Stomach smooth muscle (tissue), 2 donors: Measurements from ENCODE around the gene TMC5.

Source experiments
- H3K27ac ChIP-seq: one replicate; pipeline ENCODE4 v1.7.0; 2013; ENCODE audit warnings: mild to moderate bottlenecking, low read length, inconsistent platforms
- H3K27me3 ChIP-seq, 2 donors: one replicate each; pipeline ENCODE4 v1.7.0; 2013; ENCODE audit warnings: low read length in 2 of 2; ENCODE audit not compliant: insufficient read depth in 2 of 2, control insufficient read depth in 1 of 2
- H3K36me3 ChIP-seq, 2 donors: one replicate each; pipeline ENCODE4 v1.7.0; 2013; ENCODE audit warnings: low read length in 2 of 2; ENCODE audit not compliant: control insufficient read depth in 2 of 2, insufficient read depth in 2 of 2
- H3K4me1 ChIP-seq: one replicate; pipeline ENCODE4 v1.7.0; 2013; ENCODE audit warnings: low read length; ENCODE audit not compliant: control insufficient read depth, insufficient read depth
- H3K4me3 ChIP-seq, 2 donors: one replicate each; pipeline ENCODE4 v1.7.0; 2013; ENCODE audit warnings: low read length in 2 of 2
- H3K9ac ChIP-seq, 2 donors: one replicate each; pipeline ENCODE4 v1.7.0; 2013; ENCODE audit warnings: low read length in 2 of 2, mild to moderate bottlenecking in 1 of 2
- H3K9me3 ChIP-seq, 2 donors: one replicate each; pipeline ENCODE4 v1.7.0; 2013; ENCODE audit warnings: low read length in 2 of 2; ENCODE audit not compliant: control insufficient read depth in 2 of 2
- donor health status: healthy.
- donor health status: Pancreatic carcinoma.

The TMC5 gene

DNA sequence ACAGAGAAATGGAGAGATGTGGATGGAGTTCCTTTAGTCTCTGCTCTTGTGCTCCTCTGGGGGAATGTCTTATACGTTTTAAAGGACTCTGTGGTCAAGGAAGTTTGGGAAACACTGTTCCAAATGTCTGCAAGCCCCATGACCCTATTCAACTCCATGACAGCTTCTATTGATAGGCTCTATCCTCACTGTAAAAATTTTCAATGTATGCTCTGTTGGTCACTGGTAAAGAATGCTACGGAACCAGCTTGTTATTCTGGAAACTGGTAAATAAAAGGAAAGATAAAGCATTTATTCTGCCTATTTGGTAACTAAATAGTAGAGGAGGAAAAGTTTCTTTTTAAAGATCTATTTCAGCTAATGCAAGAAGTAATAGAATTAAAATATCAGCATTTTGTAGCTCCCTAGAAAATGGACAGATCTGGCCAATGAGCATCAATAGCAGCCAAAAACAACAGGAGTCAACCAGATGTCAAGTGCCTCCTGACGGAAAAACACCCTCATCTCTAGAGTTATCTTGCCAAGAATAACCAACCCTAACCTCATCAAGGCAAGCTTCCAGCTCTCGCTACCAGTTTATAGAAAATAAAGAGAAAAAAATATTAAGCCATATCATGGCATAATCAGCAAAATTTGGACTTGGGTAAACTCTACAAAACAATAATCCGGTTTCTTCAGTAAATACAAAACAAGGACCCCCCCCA lies 88.1 kb downstream of the TMC5 start:
- Histone ChIP-seq H3K4me3 (no peak overlapping the region), H3K9me3 (no peaks in the 10 kb centered on the region), H3K27me3 (no peaks in the 10 kb centered on the region), H3K27ac (no peak overlapping the region), H3K36me3 (peaks cover 41 to 57% of the 10 kb centered on the region in 2 donors), H3K4me1 (no peaks in the 10 kb centered on the region), H3K9ac (no peak overlapping the region)

DNA sequence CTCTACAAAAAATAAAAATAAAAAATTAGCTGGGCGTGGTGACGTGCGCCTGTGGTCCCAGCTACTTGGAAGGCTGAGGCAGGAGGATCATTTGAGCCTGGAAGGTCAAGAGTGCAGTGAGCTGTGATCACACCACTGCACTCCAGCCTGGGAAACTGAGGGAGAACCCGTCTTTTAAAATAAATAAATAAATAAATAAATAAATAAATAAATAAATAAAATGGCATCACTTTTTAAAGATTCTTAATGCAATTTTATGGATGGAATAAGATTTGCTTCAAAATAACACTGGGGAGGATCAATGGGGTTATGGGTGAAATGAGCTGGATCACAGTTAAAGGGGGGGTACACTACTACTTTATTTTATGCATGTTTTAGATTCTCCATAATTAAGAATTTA lies 89.3 kb downstream of the TMC5 start:
- Histone ChIP-seq H3K36me3 (peaks cover 37 to 51% of the 10 kb centered on the region in 2 donors), H3K9me3 (no peaks in the 10 kb centered on the region), H3K4me1 (no peaks in the 10 kb centered on the region)

GRCh38 chr16:19507867-19508266 lies 90.2 kb downstream of the TMC5 start:
- Histone ChIP-seq H3K27ac (no peak overlapping the region), H3K4me1 (no peaks in the 10 kb centered on the region), H3K36me3 (peaks cover 29 to 43% of the 10 kb centered on the region in 2 donors), H3K27me3 (no peaks in the 10 kb centered on the region), H3K9me3 (no peaks in the 10 kb centered on the region), H3K4me3 (no peak overlapping the region), H3K9ac (no peak overlapping the region)

More for the DNA sequence above, 89.3 kb downstream of the TMC5 start:
- H3K27me3 ChIP-seq = no peaks in the 10 kb centered on the region
- H3K4me3 ChIP-seq = no peak overlapping the region
- H3K27ac ChIP-seq = no peak overlapping the region
- no peak overlapping the region for H3K9ac ChIP-seq

GRCh38 chr16:19512297-19512696 lies 94.6 kb downstream of the TMC5 start:
- H3K36me3 ChIP-seq = peaks cover 17 to 33% of the 10 kb centered on the region in 2 donors
- no peak overlapping the region for H3K9ac ChIP-seq
- H3K4me3 ChIP-seq = no peak overlapping the region
- H3K27ac ChIP-seq = no peak overlapping the region
- H3K4me1 ChIP-seq = no peaks in the 10 kb centered on the region
- H3K9me3 ChIP-seq = no peaks in the 10 kb centered on the region
- H3K27me3 ChIP-seq = no peaks in the 10 kb centered on the region

DNA sequence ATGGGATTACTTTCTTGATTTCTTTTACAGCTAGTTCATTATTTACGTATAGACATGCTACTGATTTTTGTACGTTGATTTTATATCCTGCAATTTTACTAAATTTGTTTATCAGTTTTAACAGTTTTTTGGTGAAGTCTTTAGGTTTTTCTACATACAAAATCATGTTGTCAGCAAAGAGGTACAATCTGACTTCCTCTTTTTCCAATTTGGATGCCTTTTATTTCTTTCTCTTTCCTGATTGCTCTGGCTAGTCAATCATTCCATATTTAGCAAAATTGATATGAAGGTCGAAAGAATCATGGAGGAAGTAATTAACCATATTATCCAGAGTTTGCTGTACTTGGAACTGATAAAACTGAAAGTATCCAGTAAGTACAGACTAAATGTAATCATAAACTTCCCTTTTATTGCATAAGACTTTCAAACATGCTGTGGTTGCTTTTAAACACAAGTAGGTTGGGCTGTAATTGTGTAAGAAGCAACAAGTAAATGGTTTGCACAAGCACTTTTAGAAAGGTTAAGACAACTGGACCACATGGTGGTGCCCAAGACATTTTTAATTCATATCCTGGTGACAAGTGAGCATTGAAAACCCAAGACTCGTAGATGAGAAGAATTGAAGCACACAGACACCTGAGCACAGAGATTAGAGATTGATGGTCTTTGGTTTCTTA lies 95.8 kb downstream of the TMC5 start:
- no peaks in the 10 kb centered on the region for H3K9me3 ChIP-seq
- no peak overlapping the region for H3K9ac ChIP-seq
- H3K36me3 ChIP-seq = peaks cover 9 to 26% of the 10 kb centered on the region in 2 donors
- H3K4me1 ChIP-seq = no peaks in the 10 kb centered on the region
- H3K27ac ChIP-seq = no peak overlapping the region
- no peaks in the 10 kb centered on the region for H3K27me3 ChIP-seq
- H3K4me3 ChIP-seq = no peak overlapping the region

- Histone ChIP-seq H3K4me3 (no peak overlapping the region), H3K27ac (no peak overlapping the region), H3K4me1 (peaks cover 12% of the 10 kb centered on the region), H3K9ac (no peak overlapping the region), H3K9me3 (no peaks in the 10 kb centered on the region), H3K27me3 (no peaks in the 10 kb centered on the region), H3K36me3 (peaks cover 4 to 18% of the 10 kb centered on the region in 2 donors)
Measured at GRCh38 chr16:19515757-19516156, 98.1 kb downstream of the TMC5 start.

GRCh38 chr16:19517424-19518089 lies 99.9 kb downstream of the TMC5 start:
- H3K9me3 ChIP-seq = no peaks in the 10 kb centered on the region
- no peak overlapping the region for H3K9ac ChIP-seq
- peaks cover 4 to 18% of the 10 kb centered on the region in 2 donors for H3K36me3 ChIP-seq
- no peaks in the 10 kb centered on the region for H3K27me3 ChIP-seq
- H3K4me3 ChIP-seq = no peak overlapping the region
- no peak overlapping the region for H3K27ac ChIP-seq
- H3K4me1 ChIP-seq = peaks cover 23% of the 10 kb centered on the region

GRCh38 chr16:19518388-19518787 lies 100.7 kb downstream of the TMC5 start:
- H3K36me3 ChIP-seq = peaks cover 4 to 18% of the 10 kb centered on the region in 2 donors
- H3K4me3 ChIP-seq = no peak overlapping the region
- H3K27ac ChIP-seq = no peak overlapping the region
- H3K9me3 ChIP-seq = no peaks in the 10 kb centered on the region
- no peak overlapping the region for H3K9ac ChIP-seq
- H3K4me1 ChIP-seq = peaks cover 23% of the 10 kb centered on the region
- no peaks in the 10 kb centered on the region for H3K27me3 ChIP-seq

- Histone ChIP-seq H3K9ac (peak overlapping the region; percentile 86), H3K4me1 (peaks cover 35% of the 10 kb centered on the region), H3K27ac (peak overlapping the region; percentile 86), H3K36me3 (peaks cover 4 to 11% of the 10 kb centered on the region in 2 donors), H3K4me3 (peak overlapping the region; percentile 85 to 95), H3K9me3 (no peaks in the 10 kb centered on the region), H3K27me3 (no peaks in the 10 kb centered on the region)
Measured at GRCh38 chr16:19520861-19521331, 103.2 kb downstream of the TMC5 start.

DNA sequence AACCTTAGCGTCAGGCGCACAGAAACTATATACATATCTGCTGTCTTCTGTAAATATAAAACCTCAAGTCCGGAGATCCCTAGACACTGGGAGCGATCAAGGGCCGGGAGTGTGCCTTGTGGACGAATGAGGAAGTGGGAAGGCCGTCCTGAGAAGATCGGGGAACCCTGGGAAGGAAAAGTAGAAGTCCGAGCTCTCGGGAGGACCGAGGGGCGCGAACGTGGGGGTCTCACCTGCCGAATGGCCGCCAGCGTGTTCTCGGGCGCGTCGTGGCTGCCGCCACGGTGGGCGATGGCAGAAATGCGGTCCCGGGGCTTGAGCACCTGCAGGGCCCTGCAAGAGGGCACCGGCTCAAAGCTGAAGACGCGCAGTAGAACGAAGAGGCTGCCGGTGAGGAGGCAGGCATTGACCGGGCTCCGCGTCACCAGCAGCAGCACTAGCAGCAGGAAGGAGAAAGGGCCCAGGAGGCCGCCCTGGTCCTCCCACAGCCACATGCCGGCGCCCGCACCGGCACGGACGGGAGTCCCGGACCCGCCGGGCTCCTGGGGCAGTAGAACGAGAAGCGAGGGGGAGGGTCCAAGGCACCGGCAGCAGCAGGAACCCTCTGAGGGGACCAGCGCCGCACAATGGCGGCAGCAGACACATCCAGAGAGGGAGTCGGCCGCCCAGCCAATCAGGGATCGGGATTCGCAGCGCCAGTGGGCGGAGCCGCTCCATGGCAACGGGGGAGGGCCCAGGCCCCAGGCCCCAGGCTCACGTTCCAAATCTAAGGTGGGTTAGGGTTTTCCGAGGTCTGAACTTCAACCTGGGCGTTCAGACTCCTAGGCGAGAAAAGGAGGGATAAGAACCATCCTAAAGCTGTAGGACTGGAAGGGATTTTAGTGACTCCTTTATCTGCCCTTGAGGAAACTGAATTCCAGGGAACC lies 104.1 kb downstream of the TMC5 start, which contains the start of gene GDE1:
GDE1 (minus strand) TSS at position 628 of the 926 bp plus-strand sequence; CDS start at position 494, 134 bp downstream.
- Histone ChIP-seq H3K4me1 (peaks cover 35% of the 10 kb centered on the region), H3K36me3 (peaks cover 1 to 3% of the 10 kb centered on the region in 2 donors), H3K9me3 (no peaks in the 10 kb centered on the region), H3K4me3 (peak within 1 kb of the TSS; percentile 85 to 95), H3K27ac (peak within 1 kb of the TSS; percentile 86), H3K9ac (peak within 1 kb of the TSS; percentile 86), H3K27me3 (no peaks in the 10 kb centered on the region)
